Adipose tissue (tissue), 3 donors: ENCODE results near the gene ABHD17A. TPM values are rescaled to one million over a fixed set of nuclear protein-coding genes. Genes with fewer than 3 reads are reported as not detected.
"Not testable (repeated sequence)": the region's sequence is repeated elsewhere in the genome, so short reads cannot be mapped to it uniquely, and the experiment has no call there.

ENCODE experiments used
- H3K27ac ChIP-seq: one replicate; pipeline ENCODE4 v1.5.1; 2013; ENCODE audit warnings: low read depth, low read length
- WGBS, 3 donors: extraction: QIAGEN DNeasy Blood & Tissue Kit; methylation state at CpG; one replicate each; pipeline ENCODE4 v1.1.7; 2013; 5-methylcytosine and 5-hydroxymethylcytosine counted together
- polyA plus RNA-seq, 3 donors: library from polyadenylated mRNA; stranded (reverse); fragments of 200-250 nt; gene quantifications; one replicate each; pipeline ENCODE4 v1.2.3, GENCODE V29; 2013
- donor health status: healthy with polysubstance abuse.
- donor health status: Bipolar disorder and iron deficiency.
- donor health status: healthy.

ABHD17A gene
- polyA plus RNA-seq, 3 donors = 46.1 to 92.9 (median 59.2) TPM

- H3K27ac ChIP-seq = no peak overlapping the region
- WGBS, 3 donors = 1% methylated on average over 41 to 47 of the region's 56 CpGs
Measured at GRCh38 chr19:1884719-1885334, 469 bp downstream of the ABHD17A start.

DNA sequence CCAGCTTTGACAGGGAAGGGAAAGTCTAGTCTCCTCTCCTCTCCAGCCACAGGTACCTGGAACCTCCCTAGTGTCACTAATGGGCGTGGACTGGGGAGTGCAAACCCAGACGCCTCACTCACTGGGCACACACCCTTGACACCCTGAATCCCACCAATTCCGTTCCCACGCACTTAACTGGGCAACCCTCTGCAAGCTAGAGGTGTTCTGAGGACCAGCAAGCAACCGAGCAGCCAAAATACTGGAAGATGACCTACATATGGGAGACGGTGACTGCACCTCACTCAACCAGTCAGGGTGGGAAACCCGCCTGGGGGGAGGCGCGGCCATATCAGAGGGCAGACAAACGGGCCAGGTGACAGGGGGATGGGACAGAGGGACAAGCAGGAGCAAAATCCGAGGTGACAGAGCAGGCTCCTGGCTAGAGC is 991 bp downstream of the ABHD17A start:
- no peak overlapping the region for H3K27ac ChIP-seq
- WGBS, 3 donors = 1 to 4% (median 4%) methylated on average over 11 of the region's 11 CpGs

GRCh38 chr19:1883784-1884183 is 1.5 kb downstream of the ABHD17A start:
- H3K27ac ChIP-seq = no peak overlapping the region
- 19 to 28% (median 28%) methylated on average over 8 of the region's 8 CpGs for WGBS, 3 donors

DNA sequence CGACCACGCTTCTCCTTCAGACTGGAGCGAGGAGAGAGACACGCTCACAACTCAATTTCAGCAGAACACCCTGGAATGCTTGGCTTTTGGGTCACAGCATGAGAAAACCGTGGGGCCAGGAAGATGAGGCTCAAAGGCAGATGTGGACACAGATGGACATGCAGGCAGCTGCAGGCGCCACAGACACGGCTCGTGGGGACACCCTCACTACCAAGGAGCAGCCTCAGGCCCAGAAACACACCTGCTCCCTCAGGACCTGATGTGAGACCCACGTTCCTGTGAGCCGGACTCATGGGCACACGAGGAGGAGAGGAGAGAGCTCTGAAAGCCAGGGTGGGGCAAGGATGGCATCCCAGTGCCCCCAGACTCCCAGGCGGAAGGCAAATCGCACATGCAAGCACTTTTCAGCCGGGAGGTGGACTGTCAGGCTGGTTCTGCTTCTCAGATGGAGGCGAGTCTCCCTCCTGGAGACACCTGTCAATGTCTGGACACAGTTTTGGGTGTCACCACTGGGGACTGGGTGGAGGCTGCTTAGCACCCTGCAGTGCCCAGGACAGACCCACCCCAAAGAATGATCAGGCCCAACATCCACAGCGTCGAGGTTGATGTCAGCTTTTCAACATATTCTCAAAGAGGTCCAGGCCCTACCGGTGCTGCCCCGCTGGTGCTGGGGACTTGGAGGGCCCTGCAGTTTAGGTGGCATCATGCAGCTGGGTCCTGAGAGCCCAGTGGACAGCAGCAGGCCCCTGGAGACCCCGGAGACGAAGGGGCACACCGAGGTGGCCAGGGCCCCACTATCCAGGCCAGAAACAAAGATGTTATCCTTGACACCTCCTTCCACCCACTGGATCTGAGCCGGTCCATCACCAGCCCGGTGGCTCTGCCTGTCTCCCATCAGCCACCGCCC is 2.3 kb downstream of the ABHD17A start:
- no peak overlapping the region for H3K27ac ChIP-seq
- 64 to 70% (median 67%) methylated on average over 25 of the region's 25 CpGs for WGBS, 3 donors

- H3K27ac ChIP-seq = no peak overlapping the region
- WGBS, 3 donors = 61 to 70% (median 62%) methylated on average over 29 to 31 of the region's 31 CpGs
Measured at GRCh38 chr19:1882089-1882785, 3.1 kb downstream of the ABHD17A start.

- WGBS, 3 donors = 59 to 72% (median 60%) methylated on average over 16 to 41 of the region's 44 CpGs
- H3K27ac ChIP-seq = not testable (repeated sequence)
Measured at GRCh38 chr19:1881393-1882088, 3.8 kb downstream of the ABHD17A start.

- WGBS, 3 donors = 69 to 82% (median 81%) methylated on average over 25 to 33 of the region's 35 CpGs
- no peak overlapping the region for H3K27ac ChIP-seq
Measured at GRCh38 chr19:1880611-1881392, 4.5 kb downstream of the ABHD17A start.

DNA sequence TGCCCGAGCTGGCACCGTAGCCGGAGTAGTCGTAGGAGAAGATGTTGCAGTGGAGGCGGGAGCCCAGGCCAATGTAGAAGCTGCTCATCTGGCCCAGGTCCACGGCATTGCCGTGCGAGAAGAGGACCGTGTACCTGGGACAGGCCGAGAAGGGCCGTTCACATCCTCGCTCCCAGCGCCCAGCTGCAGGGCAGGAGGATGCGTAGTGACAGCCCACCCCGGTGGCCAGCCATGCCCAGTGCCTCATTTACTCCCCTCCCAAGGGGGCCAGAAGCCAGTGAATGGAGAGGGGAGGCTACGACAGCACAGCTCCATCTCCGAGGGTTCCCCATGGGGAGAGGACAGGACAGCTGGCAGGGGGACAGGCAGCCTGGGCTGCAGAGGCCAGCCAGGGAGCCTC is 5.3 kb downstream of the ABHD17A start:
- H3K27ac ChIP-seq = not testable (repeated sequence)
- 84 to 91% (median 84%) methylated on average over 12 to 15 of the region's 17 CpGs for WGBS, 3 donors

GRCh38 chr19:1878583-1878982 is 6.7 kb downstream of the ABHD17A start:
- WGBS, 3 donors = 66 to 88% (median 80%) methylated on average over 6 to 8 of the region's 8 CpGs
- not testable (repeated sequence) for H3K27ac ChIP-seq

DNA sequence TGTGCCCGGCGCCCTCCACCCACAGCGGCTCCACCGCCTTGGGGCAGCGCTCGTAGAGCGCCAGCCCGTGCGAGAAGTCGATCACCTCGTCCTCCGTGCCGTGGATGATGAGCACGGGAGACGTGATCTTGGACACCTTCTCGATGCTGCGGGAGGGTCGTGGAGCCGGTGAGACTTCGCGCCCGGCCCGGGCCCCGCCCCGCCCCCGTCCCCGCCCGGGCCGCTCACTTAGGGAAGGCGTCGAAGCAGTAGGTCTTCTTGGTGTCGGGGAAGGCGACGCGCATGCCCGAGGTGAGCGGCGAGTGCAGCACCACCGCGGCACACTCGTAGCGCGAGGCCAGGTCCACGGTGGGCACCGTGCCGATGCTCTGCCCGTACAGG is 8.0 kb downstream of the ABHD17A start:
- not testable (repeated sequence) for H3K27ac ChIP-seq

DNA sequence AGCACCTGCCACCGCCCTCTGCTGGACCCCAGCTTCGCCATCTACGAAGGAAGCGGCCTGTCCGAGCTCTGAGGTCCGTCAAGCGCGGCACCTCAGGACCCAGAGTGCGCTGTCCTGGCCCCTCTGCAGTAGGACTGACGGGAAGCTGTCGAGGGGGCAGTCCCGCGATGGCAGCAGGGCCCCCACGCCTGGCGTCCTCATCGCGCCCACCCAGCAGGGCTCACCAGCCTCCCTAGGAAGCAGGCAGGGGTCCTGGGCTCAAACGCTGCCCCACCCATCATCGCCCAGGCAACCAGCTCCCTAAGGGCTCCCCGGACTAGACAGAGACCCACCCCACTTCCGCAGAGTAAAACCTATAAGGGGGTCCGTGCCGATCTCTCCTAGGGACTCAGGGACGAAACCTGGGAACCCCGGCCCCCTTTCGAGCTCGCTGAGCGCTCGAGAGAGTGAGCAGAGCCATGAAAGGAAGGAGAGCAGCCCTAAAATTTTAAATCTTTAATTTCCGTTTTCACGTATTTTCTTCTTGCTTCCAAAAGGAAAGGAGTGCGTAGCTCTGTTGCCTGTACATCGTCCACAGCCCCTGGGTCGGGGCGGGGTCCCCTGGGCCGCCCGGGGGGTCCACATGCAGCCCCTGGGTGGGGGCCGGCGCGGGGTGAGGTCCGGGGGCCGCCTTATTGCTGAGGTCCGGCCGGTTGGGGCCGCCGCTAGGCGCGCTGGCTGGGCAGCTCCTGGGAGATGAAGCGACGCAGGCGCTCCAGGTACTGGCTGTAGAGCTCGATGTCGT is 8.6 kb downstream of the ABHD17A start:
- WGBS, 3 donors = 25 to 42% (median 39%) methylated on average over 39 to 44 of the region's 53 CpGs
- peak overlapping the region; percentile 1 for H3K27ac ChIP-seq

More for the DNA sequence above, 8.0 kb downstream of the ABHD17A start:
- WGBS, 3 donors = 74 to 76% (median 76%) methylated on average over 20 to 34 of the region's 47 CpGs

DNA sequence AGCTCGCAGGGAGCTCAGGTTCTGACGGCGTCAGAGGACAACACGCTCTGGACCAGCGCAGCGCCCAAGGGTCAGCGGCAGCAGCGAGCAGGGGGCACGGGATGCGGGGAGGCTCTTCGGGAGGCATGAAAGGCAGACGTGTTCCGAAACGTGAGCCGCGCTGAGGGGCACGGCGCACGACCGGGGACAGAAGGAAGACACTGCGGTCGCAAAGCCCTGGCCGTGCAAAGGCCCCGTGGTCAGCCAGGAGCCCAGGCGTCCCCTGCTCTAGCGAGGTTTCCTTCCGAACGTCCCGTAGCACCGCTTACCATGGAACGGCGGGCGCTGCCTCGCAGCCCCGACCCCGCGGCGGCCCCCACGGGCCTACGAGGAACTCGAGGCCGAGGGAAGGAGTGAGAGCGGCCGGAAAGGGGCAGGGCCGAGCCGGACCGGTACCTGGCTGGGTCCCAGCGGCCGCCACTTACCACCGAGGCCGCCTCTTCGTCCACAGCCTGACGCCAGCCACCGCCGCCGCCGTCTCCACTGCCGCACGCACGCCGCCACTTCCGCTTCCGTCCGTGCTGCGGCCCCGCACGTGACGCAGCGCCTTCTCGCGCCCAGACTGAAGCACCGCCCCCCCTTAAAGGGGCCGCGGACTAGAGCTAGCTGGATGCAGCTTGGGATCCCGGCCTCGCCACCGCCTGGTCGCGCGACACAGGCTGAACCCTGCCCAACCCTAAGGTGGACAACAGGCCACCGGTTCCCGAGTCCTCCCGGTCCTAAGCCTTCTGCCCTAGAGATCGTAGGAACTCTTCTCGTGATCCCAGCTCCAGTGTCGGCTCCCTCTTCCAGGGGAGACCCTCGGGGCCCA is 9.4 kb downstream of the ABHD17A start:
- peak overlapping the region; percentile 85 for H3K27ac ChIP-seq
- WGBS, 3 donors = 0 to 1% (median 1%) methylated on average over 74 to 87 of the region's 87 CpGs

DNA sequence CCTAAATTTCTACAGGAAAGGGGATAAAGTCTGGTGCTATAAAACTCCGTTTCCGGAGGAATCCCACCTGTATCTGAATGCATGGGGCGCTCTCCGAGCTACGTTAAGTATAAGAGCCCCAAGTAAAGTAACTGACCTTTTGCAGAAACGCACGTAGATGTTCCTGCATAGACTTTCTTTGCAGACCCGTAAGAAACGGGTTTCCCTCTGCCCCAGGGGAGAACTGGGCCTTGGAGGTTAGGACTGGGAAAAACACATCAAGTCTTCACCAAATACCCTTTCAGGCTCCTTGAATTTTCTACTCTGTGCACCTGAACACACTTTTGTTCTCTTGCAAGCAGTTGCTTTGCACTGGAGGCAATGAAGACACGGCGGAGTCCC is 10.0 kb downstream of the ABHD17A start:
- H3K27ac ChIP-seq = not testable (repeated sequence)
- WGBS, 3 donors = 1 to 3% (median 2%) methylated on average over 11 of the region's 11 CpGs

DNA sequence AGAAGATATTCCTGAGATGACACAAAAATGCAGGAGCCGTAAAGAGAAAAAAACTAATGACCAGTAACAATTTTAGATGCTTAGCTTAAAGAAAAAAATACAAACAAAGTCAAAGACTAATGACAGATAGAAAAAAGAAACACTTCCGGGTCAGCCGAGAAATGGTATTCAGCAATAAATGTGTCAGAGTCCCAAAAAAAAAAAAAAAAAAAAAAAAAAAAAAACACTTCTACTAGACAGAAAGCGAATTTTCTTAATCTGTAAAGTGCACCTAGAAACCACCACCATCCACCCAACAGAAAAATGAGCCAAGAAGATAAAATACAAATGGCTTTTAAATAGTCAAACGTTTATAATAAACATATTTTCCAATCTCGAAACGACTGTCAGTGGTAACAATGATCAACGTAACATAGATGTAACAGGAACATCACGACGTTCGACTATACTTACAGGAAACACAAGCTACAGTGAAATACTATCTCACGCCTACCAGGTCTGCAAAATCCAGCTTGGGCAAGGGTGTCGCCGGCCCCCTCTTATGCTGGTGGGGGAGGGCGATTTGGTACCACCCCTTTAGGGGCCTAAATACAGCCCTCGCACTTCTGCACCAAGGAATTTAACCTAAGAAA is 10.6 kb downstream of the ABHD17A start:
- WGBS, 3 donors = 4 to 10% (median 5%) methylated on average over 16 of the region's 16 CpGs
- no peak overlapping the region for H3K27ac ChIP-seq

DNA sequence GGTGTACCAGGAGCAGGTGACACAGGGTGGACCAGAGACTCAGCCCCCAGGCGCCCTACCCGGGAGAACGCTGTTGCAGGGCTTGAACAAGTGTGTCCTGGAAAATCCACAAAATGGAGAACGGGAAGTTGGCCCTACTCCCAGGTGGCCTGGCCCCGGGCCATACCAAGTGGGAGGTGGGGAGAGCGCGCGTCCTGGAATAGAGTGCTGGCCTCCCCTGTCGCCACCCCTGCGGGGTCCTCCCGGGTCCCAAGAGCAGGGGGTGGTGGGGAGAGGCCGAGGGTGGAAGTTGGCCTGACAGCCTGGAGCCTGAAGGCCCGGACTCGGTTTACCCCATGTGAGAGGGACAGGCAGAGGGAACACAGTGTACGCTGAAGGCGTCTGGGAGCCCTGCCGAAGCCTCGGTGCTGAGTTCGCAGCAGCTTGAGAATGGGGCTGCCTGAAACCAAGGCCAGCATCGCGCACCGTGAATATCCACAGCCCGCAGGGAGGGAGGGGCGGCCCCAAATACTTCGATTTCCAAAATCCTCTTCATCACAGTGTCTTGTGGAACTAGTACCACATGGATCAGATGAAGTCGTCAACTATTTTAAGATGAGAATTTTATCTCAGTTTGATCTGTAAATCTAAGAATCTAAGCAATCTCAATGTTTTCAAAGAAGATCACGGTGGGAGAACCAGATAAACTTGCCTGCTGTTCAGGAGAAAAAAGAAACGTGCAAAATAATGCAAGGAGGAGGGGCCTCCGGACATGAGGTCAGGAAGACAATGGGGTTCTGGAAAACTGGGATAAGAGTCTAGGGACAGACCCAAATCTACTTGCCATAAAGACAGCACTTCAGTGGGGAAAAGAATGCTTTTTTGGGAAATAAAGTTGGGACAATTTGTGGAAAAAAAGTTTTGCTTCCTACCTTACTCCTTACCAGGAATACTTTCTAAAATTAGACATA is 11.5 kb downstream of the ABHD17A start:
- WGBS, 3 donors = 19 to 51% (median 37%) methylated on average over 26 to 29 of the region's 29 CpGs
- H3K27ac ChIP-seq = no peak overlapping the region
